ENCODE measurements around the gene AOC2. TPM values are rescaled to one million over a fixed set of nuclear protein-coding genes. Genes with fewer than 3 reads are reported as not detected.

The AOC2 gene
- total and polyA plus RNA-seq, 10 of the 15 experiments (the other 5 are each of a cell fraction or from before 2014, with no cell fraction given) = 0.08 to 1.9 (median 0.62) TPM

DNA sequence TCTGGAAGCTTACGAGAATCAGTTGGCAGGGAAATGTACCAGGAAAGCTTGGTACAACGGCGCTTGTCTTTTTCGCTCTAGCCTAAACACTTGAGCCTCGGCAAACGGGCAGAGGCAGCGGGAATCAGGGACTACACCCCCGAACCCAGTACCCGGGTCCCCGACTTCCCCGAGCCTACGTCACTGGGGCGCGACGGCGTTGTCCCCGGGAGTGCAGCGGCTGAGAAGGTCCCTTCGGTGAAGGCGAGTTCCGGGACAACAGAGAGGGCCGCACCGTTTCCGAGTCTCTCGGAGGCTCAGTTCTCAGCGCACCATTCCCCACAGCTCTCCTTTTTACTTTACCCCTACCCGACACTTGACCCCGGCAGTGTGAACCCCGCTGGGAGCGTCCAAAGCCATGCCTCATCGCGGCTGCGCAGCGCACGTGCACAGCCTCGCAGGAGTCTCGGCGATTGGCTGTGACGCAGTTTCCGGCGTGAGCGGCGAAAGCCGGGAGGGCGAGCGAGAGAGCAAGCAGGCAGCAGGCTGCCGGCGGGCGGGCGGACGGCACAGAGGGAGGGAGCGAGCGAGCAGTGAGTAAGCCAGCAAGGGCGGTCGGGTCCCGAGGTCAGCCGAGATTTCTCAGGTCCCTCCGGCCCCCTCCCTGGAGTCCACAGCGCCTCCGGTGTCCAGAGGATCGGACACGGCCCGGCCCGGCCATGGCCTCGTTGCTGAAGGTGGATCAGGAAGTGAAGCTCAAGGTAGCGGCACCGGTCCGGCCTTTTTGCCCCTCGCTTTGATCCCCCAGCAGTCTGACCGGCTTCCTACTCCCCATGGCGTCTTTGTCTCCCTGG lies 11.2 kb upstream of the AOC2 start, which contains the start of gene PSME3 (continued):
- TF ChIP-seq, protein P1, sequence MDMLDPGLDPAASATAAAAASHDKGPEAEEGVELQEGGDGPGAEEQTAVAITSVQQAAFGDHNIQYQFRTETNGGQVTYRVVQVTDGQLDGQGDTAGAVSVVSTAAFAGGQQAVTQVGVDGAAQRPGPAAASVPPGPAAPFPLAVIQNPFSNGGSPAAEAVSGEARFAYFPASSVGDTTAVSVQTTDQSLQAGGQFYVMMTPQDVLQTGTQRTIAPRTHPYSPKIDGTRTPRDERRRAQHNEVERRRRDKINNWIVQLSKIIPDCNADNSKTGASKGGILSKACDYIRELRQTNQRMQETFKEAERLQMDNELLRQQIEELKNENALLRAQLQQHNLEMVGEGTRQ (IDR thresholded peaks at IDR 0.05; ENCODE audit: borderline replicate concordance, low read depth, low read length) = no peak; the same call in 1 of the 2 replicates
- TF ChIP-seq SIX5 (IDR thresholded peaks at IDR 0.05; ENCODE audit: low read depth, low read length, severe bottlenecking) = peak; percentile 44
- TF ChIP-seq MEF2A (IDR thresholded peaks at IDR 0.05; ENCODE audit: insufficient read depth, low read depth, low read length) = no peak
- TF ChIP-seq, protein P2, sequence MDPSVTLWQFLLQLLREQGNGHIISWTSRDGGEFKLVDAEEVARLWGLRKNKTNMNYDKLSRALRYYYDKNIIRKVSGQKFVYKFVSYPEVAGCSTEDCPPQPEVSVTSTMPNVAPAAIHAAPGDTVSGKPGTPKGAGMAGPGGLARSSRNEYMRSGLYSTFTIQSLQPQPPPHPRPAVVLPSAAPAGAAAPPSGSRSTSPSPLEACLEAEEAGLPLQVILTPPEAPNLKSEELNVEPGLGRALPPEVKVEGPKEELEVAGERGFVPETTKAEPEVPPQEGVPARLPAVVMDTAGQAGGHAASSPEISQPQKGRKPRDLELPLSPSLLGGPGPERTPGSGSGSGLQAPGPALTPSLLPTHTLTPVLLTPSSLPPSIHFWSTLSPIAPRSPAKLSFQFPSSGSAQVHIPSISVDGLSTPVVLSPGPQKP (IDR thresholded peaks at IDR 0.05; ENCODE audit: low read depth, low read length) = 0 out of 2 replicates have a peak, but pooled peaks have one; percentile 16
- TF ChIP-seq NR2C2 (IDR thresholded peaks at IDR 0.05; ENCODE audit: borderline replicate concordance, control insufficient read depth, insufficient read length, low read depth) = no peak
- TF ChIP-seq, protein P3, sequence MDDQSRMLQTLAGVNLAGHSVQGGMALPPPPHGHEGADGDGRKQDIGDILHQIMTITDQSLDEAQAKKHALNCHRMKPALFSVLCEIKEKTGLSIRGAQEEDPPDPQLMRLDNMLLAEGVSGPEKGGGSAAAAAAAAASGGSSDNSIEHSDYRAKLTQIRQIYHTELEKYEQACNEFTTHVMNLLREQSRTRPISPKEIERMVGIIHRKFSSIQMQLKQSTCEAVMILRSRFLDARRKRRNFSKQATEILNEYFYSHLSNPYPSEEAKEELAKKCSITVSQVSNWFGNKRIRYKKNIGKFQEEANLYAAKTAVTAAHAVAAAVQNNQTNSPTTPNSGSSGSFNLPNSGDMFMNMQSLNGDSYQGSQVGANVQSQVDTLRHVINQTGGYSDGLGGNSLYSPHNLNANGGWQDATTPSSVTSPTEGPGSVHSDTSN (IDR thresholded peaks at IDR 0.05; ENCODE audit: insufficient replicate concordance, low read depth, low read length) = no peak
- TF ChIP-seq, protein P4, sequence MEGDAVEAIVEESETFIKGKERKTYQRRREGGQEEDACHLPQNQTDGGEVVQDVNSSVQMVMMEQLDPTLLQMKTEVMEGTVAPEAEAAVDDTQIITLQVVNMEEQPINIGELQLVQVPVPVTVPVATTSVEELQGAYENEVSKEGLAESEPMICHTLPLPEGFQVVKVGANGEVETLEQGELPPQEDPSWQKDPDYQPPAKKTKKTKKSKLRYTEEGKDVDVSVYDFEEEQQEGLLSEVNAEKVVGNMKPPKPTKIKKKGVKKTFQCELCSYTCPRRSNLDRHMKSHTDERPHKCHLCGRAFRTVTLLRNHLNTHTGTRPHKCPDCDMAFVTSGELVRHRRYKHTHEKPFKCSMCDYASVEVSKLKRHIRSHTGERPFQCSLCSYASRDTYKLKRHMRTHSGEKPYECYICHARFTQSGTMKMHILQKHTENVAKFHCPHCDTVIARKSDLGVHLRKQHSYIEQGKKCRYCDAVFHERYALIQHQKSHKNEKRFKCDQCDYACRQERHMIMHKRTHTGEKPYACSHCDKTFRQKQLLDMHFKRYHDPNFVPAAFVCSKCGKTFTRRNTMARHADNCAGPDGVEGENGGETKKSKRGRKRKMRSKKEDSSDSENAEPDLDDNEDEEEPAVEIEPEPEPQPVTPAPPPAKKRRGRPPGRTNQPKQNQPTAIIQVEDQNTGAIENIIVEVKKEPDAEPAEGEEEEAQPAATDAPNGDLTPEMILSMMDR (IDR thresholded peaks at IDR 0.05 in 2 of 3, conservative IDR thresholded peaks at IDR 0.05 in 1 of 3; ENCODE audit: control insufficient read depth in 2 of 3, extremely low read depth in 1 of 3, insufficient read depth in 1 of 3, low read depth in 3 of 3, low read length in 3 of 3) = no peak
- peak; percentile 93 for TF ChIP-seq IKZF1 (conservative IDR thresholded peaks at IDR 0.05)
- no peak for TF ChIP-seq SMARCA5 (IDR thresholded peaks at IDR 0.05)
- TF ChIP-seq POLR2AphosphoS5 (IDR thresholded peaks at IDR 0.05; ENCODE audit: low read length) = peak; percentile 95
- TF ChIP-seq, protein P5, sequence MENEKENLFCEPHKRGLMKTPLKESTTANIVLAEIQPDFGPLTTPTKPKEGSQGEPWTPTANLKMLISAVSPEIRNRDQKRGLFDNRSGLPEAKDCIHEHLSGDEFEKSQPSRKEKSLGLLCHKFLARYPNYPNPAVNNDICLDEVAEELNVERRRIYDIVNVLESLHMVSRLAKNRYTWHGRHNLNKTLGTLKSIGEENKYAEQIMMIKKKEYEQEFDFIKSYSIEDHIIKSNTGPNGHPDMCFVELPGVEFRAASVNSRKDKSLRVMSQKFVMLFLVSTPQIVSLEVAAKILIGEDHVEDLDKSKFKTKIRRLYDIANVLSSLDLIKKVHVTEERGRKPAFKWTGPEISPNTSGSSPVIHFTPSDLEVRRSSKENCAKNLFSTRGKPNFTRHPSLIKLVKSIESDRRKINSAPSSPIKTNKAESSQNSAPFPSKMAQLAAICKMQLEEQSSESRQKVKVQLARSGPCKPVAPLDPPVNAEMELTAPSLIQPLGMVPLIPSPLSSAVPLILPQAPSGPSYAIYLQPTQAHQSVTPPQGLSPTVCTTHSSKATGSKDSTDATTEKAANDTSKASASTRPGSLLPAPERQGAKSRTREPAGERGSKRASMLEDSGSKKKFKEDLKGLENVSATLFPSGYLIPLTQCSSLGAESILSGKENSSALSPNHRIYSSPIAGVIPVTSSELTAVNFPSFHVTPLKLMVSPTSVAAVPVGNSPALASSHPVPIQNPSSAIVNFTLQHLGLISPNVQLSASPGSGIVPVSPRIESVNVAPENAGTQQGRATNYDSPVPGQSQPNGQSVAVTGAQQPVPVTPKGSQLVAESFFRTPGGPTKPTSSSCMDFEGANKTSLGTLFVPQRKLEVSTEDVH (IDR thresholded peaks at IDR 0.05; ENCODE audit: low read depth, partially characterized antibody) = peak; percentile 94
- no peak for TF ChIP-seq ZNF274 (IDR thresholded peaks at IDR 0.05; ENCODE audit: insufficient read depth, insufficient read length)
- TF ChIP-seq SREBF1 (IDR thresholded peaks at IDR 0.05; ENCODE audit: low read length) = no peak; the same call in 1 of the 2 replicates
- TF ChIP-seq HDAC2 (IDR thresholded peaks at IDR 0.05) = 0 out of 2 replicates have a peak, but pooled peaks have one; percentile 31
- peak; percentile 50; the same call in 1 of the 2 replicates for TF ChIP-seq POLR2AphosphoS2 (IDR thresholded peaks at IDR 0.05; ENCODE audit: low read depth, low read length)
- peak; percentile 83 for TF ChIP-seq NR2F1 (conservative IDR thresholded peaks at IDR 0.05)
- TF ChIP-seq, protein P6, sequence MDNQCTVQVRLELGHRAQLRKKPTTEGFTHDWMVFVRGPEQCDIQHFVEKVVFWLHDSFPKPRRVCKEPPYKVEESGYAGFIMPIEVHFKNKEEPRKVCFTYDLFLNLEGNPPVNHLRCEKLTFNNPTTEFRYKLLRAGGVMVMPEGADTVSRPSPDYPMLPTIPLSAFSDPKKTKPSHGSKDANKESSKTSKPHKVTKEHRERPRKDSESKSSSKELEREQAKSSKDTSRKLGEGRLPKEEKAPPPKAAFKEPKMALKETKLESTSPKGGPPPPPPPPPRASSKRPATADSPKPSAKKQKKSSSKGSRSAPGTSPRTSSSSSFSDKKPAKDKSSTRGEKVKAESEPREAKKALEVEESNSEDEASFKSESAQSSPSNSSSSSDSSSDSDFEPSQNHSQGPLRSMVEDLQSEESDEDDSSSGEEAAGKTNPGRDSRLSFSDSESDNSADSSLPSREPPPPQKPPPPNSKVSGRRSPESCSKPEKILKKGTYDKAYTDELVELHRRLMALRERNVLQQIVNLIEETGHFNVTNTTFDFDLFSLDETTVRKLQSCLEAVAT (IDR thresholded peaks at IDR 0.05) = peak; percentile 96
- TF ChIP-seq RAD21 (IDR thresholded peaks at IDR 0.05; ENCODE audit: insufficient read depth, low read depth, low read length) = no peak
- TF ChIP-seq HDGF (IDR thresholded peaks at IDR 0.05) = peak; percentile 66; the same call in 1 of the 2 replicates

All from GM12878 (cell line).